T-helper 1 cell treated with Interleukin-12 subunit alpha and Interleukin-12 subunit beta and Interleukin-4 antibody, amounts not matched to agents 30 ng/mL and 1 ng/mL, for 36 hours (primary cell): ENCODE measurements around the gene S100Z. TPM values are rescaled to one million over a fixed set of nuclear protein-coding genes. Genes with fewer than 3 reads are reported as not detected.
"Not testable (repeated sequence)": the region's sequence is repeated elsewhere in the genome, so short reads cannot be mapped to it uniquely, and the experiment has no call there.

Experiments used
- intact Hi-C: fragments of 100-400 bp; cut with micrococcal nuclease; formaldehyde crosslinking; loops from one replicate; pipeline ENCODE4 v1.15.1; 2024
- total RNA-seq: library from RNA; stranded (reverse); gene quantifications from 2 replicates; pipeline ENCODE4 v1.2.3, GENCODE V29; 2022

The S100Z gene
- total RNA-seq, 1 donor from 2014 or later, result 3.3 TPM

GRCh38 chr5:76867827-76868693 lies 18.2 kb downstream of the S100Z start:
- intact Hi-C loops, result loop anchor here (1.0 to 5.0 kb wide), 12 partner anchors 148 to 1432 kb away; partner anchors contain the start of genes AGGF1 and WDR41

- intact Hi-C loops, result no loop called here
Measured at GRCh38 chr5:76870046-76870445, 20.2 kb downstream of the S100Z start.

- intact Hi-C loops, result no loop called here
Measured at GRCh38 chr5:76874088-76874581, 24.3 kb downstream of the S100Z start.

- intact Hi-C loops, result no loop called here
Measured at GRCh38 chr5:76888733-76889300, 39.0 kb downstream of the S100Z start.

GRCh38 chr5:76893294-76893693 lies 43.5 kb downstream of the S100Z start:
- intact Hi-C loops, result no loop called here

GRCh38 chr5:76896196-76896595 lies 46.4 kb downstream of the S100Z start:
- intact Hi-C loops, result no loop called here

- intact Hi-C loops, result no loop called here
Measured at GRCh38 chr5:76901522-76901921, 51.7 kb downstream of the S100Z start.

GRCh38 chr5:76908166-76908565 lies 58.4 kb downstream of the S100Z start:
- intact Hi-C loops, result no loop called here

GRCh38 chr5:76910344-76910933 lies 60.6 kb downstream of the S100Z start:
- intact Hi-C loops, result not testable (repeated sequence)

GRCh38 chr5:76914671-76915070 lies 64.9 kb downstream of the S100Z start:
- intact Hi-C loops, result not testable (repeated sequence)

- intact Hi-C loops, result no loop called here
Measured at GRCh38 chr5:76918539-76918938, 68.7 kb downstream of the S100Z start.

- intact Hi-C loops, result no loop called here
Measured at GRCh38 chr5:76920491-76920890, 70.7 kb downstream of the S100Z start.

GRCh38 chr5:76926329-76927105 lies 76.7 kb downstream of the S100Z start:
- intact Hi-C loops, result no loop called here

- intact Hi-C loops, result no loop called here
Measured at GRCh38 chr5:76927961-76928360, 78.1 kb downstream of the S100Z start.

- intact Hi-C loops, result no loop called here
Measured at GRCh38 chr5:76930083-76930482, 80.3 kb downstream of the S100Z start.

GRCh38 chr5:76938177-76938576 lies 88.4 kb downstream of the S100Z start:
- intact Hi-C loops, result no loop called here

- intact Hi-C loops, result no loop called here
Measured at GRCh38 chr5:76941000-76941399, 91.2 kb downstream of the S100Z start.

GRCh38 chr5:76941442-76941841 lies 91.6 kb downstream of the S100Z start:
- intact Hi-C loops, result no loop called here

GRCh38 chr5:76942581-76942980 lies 92.8 kb downstream of the S100Z start:
- intact Hi-C loops, result no loop called here

- intact Hi-C loops, result no loop called here
Measured at GRCh38 chr5:76943006-76943405, 93.2 kb downstream of the S100Z start.

GRCh38 chr5:76944638-76945037 lies 94.8 kb downstream of the S100Z start:
- intact Hi-C loops, result no loop called here
